ENCODE data around the gene ACER3. TPM values are rescaled to one million over a fixed set of nuclear protein-coding genes. Genes with fewer than 3 reads are reported as not detected.

The ACER3 gene
- polyA plus RNA-seq, 3 donors = 22.9 to 45.4 (median 23.6) TPM

DNA sequence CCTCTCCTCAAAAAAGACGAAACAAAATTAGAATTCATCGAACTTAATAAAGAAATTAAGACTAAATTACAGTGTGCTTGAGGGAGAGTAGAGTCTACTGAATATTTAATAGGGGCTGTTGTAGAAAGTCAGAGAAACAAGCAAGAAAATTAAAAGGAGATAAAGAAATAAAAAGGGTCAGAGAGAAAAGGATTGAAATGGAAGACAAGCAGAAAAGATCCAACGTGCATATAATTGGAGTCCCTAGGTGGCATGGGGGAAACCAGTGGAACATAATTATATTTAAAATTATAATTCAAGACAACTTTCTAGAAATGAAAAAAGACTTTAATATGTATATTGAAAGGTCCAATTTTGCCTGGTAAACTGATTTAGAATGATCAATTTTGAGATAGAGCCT lies 74.3 kb downstream of the ACER3 start:
- H3K4me1 ChIP-seq (ENCODE audit: control insufficient read depth in 1 of 2, insufficient read depth in 2 of 2, low read length in 2 of 2) = no peaks in the 10 kb centered on the region
- H3K36me3 ChIP-seq (replicated peaks in 1 of 2; ENCODE audit: control insufficient read depth in 1 of 2, insufficient read depth in 2 of 2, low read length in 2 of 2) = peaks cover 20 to 60% of the 10 kb centered on the region in 2 donors
- H3K4me1 Mint-ChIP-seq = no peaks in the 10 kb centered on the region
- H3K9me3 ChIP-seq (replicated peaks in 1 of 2; ENCODE audit: control insufficient read depth in 1 of 2, insufficient read depth in 1 of 2, low read length in 2 of 2) = peaks cover 10 to 19% of the 10 kb centered on the region in 2 donors
- H2AFZ ChIP-seq (ENCODE audit: insufficient read depth, low read depth, low read length, poor library complexity, severe bottlenecking) = no peak overlapping the region
- no peak overlapping the region for H3K4me3 Mint-ChIP-seq
- H3K9ac ChIP-seq (ENCODE audit: insufficient read depth, low read length, poor library complexity, severe bottlenecking) = no peak overlapping the region
- H3K9me3 Mint-ChIP-seq = peaks cover 18 to 26% (median 21%) of the 10 kb centered on the region in 7 donors
- peaks cover 0 to 1% (median 0%) of the 10 kb centered on the region in 3 donors for H3K27me3 Mint-ChIP-seq (ENCODE audit: low read depth in 3 of 3)
- H3K36me3 Mint-ChIP-seq = peaks cover 63 to 76% of the 10 kb centered on the region in 2 donors
- peaks cover 11% of the 10 kb centered on the region for H4K20me1 ChIP-seq (ENCODE audit: insufficient read depth, low read length)
- TF ChIP-seq, protein P1, sequence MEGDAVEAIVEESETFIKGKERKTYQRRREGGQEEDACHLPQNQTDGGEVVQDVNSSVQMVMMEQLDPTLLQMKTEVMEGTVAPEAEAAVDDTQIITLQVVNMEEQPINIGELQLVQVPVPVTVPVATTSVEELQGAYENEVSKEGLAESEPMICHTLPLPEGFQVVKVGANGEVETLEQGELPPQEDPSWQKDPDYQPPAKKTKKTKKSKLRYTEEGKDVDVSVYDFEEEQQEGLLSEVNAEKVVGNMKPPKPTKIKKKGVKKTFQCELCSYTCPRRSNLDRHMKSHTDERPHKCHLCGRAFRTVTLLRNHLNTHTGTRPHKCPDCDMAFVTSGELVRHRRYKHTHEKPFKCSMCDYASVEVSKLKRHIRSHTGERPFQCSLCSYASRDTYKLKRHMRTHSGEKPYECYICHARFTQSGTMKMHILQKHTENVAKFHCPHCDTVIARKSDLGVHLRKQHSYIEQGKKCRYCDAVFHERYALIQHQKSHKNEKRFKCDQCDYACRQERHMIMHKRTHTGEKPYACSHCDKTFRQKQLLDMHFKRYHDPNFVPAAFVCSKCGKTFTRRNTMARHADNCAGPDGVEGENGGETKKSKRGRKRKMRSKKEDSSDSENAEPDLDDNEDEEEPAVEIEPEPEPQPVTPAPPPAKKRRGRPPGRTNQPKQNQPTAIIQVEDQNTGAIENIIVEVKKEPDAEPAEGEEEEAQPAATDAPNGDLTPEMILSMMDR (IDR thresholded peaks at IDR 0.05) = no peak
- no peak overlapping the region for H3K27ac ChIP-seq (ENCODE audit: low read depth in 1 of 2, low read length in 2 of 2)
- no peak overlapping the region for H3K27ac Mint-ChIP-seq
- intact Hi-C loops (cut with micrococcal nuclease) = no loop called here
- H3K4me3 ChIP-seq (replicated peaks in 1 of 3; ENCODE audit: low read depth in 2 of 3, low read length in 3 of 3) = no peak overlapping the region
- no CpG with 5 or more reads among the region's 3 CpGs for WGBS (ENCODE audit: insufficient coverage)
- H3K27me3 ChIP-seq (ENCODE audit: control insufficient read depth in 2 of 2, insufficient read depth in 2 of 2, low read length in 2 of 2) = no peaks in the 10 kb centered on the region
- H3K79me2 ChIP-seq (ENCODE audit: insufficient read depth, low read length) = no peaks in the 10 kb centered on the region
- no peak overlapping the region for H3K4me2 ChIP-seq (replicated peaks; ENCODE audit: extremely low read depth, low read length, poor library complexity, severe bottlenecking)
- DNase-seq = no peak

DNA sequence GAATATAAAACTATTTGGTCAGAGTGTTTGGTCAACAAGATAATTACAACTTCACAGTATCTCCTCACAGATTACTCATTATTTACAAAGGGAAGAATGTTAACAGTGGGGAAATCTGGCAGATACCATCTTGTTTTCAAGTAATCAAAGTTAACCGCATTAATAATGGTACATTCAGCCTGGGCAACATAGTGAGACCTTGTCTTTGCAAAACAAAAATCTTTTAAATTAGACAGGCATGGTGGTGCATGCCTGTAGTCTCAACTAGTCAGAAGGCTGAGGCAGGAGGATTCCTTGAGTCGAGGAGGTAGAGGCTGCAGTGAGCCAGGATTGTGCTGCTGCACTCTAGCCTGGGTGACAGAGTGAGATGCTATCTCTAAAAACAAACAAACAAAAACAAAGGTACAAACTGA lies 78.5 kb downstream of the ACER3 start:
- Histone ChIP-seq H3K4me3 (replicated peaks in 1 of 3; ENCODE audit: low read depth in 2 of 3, low read length in 3 of 3) (no peak overlapping the region), H3K27me3 (ENCODE audit: control insufficient read depth in 2 of 2, insufficient read depth in 2 of 2, low read length in 2 of 2) (no peaks in the 10 kb centered on the region), H3K4me2 (replicated peaks; ENCODE audit: extremely low read depth, low read length, poor library complexity, severe bottlenecking) (no peak overlapping the region), H3K9ac (ENCODE audit: insufficient read depth, low read length, poor library complexity, severe bottlenecking) (no peak overlapping the region), H3K36me3 (replicated peaks in 1 of 2; ENCODE audit: control insufficient read depth in 1 of 2, insufficient read depth in 2 of 2, low read length in 2 of 2) (peaks cover 9 to 52% of the 10 kb centered on the region in 2 donors), H4K20me1 (ENCODE audit: insufficient read depth, low read length) (peaks cover 44% of the 10 kb centered on the region), H3K27ac (ENCODE audit: low read depth in 1 of 2, low read length in 2 of 2) (no peak overlapping the region), H3K79me2 (ENCODE audit: insufficient read depth, low read length) (peaks cover 17% of the 10 kb centered on the region), H3K4me1 (ENCODE audit: control insufficient read depth in 1 of 2, insufficient read depth in 2 of 2, low read length in 2 of 2) (no peaks in the 10 kb centered on the region), H3K9me3 (replicated peaks in 1 of 2; ENCODE audit: control insufficient read depth in 1 of 2, insufficient read depth in 1 of 2, low read length in 2 of 2) (peaks cover 5 to 16% of the 10 kb centered on the region in 2 donors), H2AFZ (ENCODE audit: insufficient read depth, low read depth, low read length, poor library complexity, severe bottlenecking) (no peak overlapping the region)
- intact Hi-C loops (cut with micrococcal nuclease) = no loop called here
- no peak overlapping the region for H3K27ac Mint-ChIP-seq
- TF ChIP-seq, protein P1 (IDR thresholded peaks at IDR 0.05) = no peak
- H3K36me3 Mint-ChIP-seq = peaks cover 52 to 63% of the 10 kb centered on the region in 2 donors
- peaks cover 2% of the 10 kb centered on the region for H3K4me1 Mint-ChIP-seq
- H3K9me3 Mint-ChIP-seq = peaks cover 12 to 21% (median 18%) of the 10 kb centered on the region in 7 donors
- WGBS (ENCODE audit: insufficient coverage) = 100% methylated on average over 1 of the region's 2 CpGs
- no peak for DNase-seq
- no peak overlapping the region for H3K4me3 Mint-ChIP-seq
- no peaks in the 10 kb centered on the region for H3K27me3 Mint-ChIP-seq (ENCODE audit: low read depth in 3 of 3)

Data from CD14-positive monocyte (primary cell).